ENCODE measurements around the gene TMEM132E. TPM values are rescaled to one million over a fixed set of nuclear protein-coding genes. Genes with fewer than 3 reads are reported as not detected.

Gene TMEM132E
- total RNA-seq, 4 donors from 2014 or later, result 0.11 to 0.13 TPM; not detected in 2

- H3K27ac ChIP-seq, result no peak overlapping the region
- no peaks in the 10 kb centered on the region for H3K9me3 ChIP-seq
- no peak overlapping the region for H3K4me3 ChIP-seq (replicated peaks in 1 of 3)
- intact Hi-C loops (cut with DNase I), result no loop called here
- H3K27me3 ChIP-seq, result no peaks in the 10 kb centered on the region
- DNase-seq, result no peak
- H3K36me3 ChIP-seq, result no peaks in the 10 kb centered on the region
- 61 to 70% methylated on average over 8 of the region's 8 CpGs for WGBS, 2 donors
- no peaks in the 10 kb centered on the region for H3K4me1 ChIP-seq
- TF ChIP-seq CTCF (IDR thresholded peaks at IDR 0.05) (no peak), POLR2A (IDR thresholded peaks at IDR 0.05) (no peak)
These were observed 72.7 kb downstream of the TMEM132E start for GRCh38 chr17:34652021-34652555.

- WGBS, 2 donors, result 28 to 31% methylated on average over 10 to 11 of the region's 11 CpGs
- intact Hi-C loops (cut with DNase I), result no loop called here
- DNase-seq, result no peak
- H3K4me3 ChIP-seq (replicated peaks in 1 of 3), result no peak overlapping the region
- H3K27ac ChIP-seq, result no peak overlapping the region
- no peaks in the 10 kb centered on the region for H3K4me1 ChIP-seq
- no peaks in the 10 kb centered on the region for H3K27me3 ChIP-seq
- no peak for TF ChIP-seq CTCF (IDR thresholded peaks at IDR 0.05)
- TF ChIP-seq POLR2A (IDR thresholded peaks at IDR 0.05), result no peak
- no peaks in the 10 kb centered on the region for H3K9me3 ChIP-seq
- H3K36me3 ChIP-seq, result no peaks in the 10 kb centered on the region
These were observed 74.1 kb downstream of the TMEM132E start for GRCh38 chr17:34653511-34653910.

- intact Hi-C loops (cut with DNase I), result no loop called here
- no peaks in the 10 kb centered on the region for H3K9me3 ChIP-seq
- WGBS, 2 donors, result 73% methylated on average over 4 of the region's 4 CpGs
- no peak overlapping the region for H3K4me3 ChIP-seq (replicated peaks in 1 of 3)
- no peaks in the 10 kb centered on the region for H3K4me1 ChIP-seq
- TF ChIP-seq POLR2A (IDR thresholded peaks at IDR 0.05) (no peak), CTCF (IDR thresholded peaks at IDR 0.05) (no peak)
- H3K27me3 ChIP-seq, result no peaks in the 10 kb centered on the region
- H3K36me3 ChIP-seq, result no peaks in the 10 kb centered on the region
- no peak for DNase-seq
- H3K27ac ChIP-seq, result no peak overlapping the region
These were observed 75.0 kb downstream of the TMEM132E start for GRCh38 chr17:34654276-34654880.

GRCh38 chr17:34654881-34655276 lies 75.5 kb downstream of the TMEM132E start:
- Histone ChIP-seq H3K4me1 (no peaks in the 10 kb centered on the region), H3K27ac (no peak overlapping the region), H3K4me3 (replicated peaks in 1 of 3) (no peak overlapping the region), H3K27me3 (no peaks in the 10 kb centered on the region), H3K36me3 (no peaks in the 10 kb centered on the region), H3K9me3 (no peaks in the 10 kb centered on the region)
- TF ChIP-seq POLR2A (IDR thresholded peaks at IDR 0.05) (no peak), CTCF (IDR thresholded peaks at IDR 0.05) (no peak)
- intact Hi-C loops (cut with DNase I), result no loop called here
- WGBS, 2 donors, result 57 to 64% methylated on average over 3 of the region's 3 CpGs
- no peak for DNase-seq

- WGBS, 2 donors, result 72 to 87% methylated on average over 4 of the region's 4 CpGs
- DNase-seq, result no peak
- TF ChIP-seq CTCF (IDR thresholded peaks at IDR 0.05), result no peak
- no peak for TF ChIP-seq POLR2A (IDR thresholded peaks at IDR 0.05)
- Histone ChIP-seq H3K4me1 (no peaks in the 10 kb centered on the region), H3K4me3 (replicated peaks in 1 of 3) (no peak overlapping the region), H3K9me3 (no peaks in the 10 kb centered on the region), H3K36me3 (no peaks in the 10 kb centered on the region), H3K27me3 (no peaks in the 10 kb centered on the region), H3K27ac (no peak overlapping the region)
- intact Hi-C loops (cut with DNase I), result no loop called here
These were observed 77.4 kb downstream of the TMEM132E start for GRCh38 chr17:34656801-34657200.
